NCI-H1417 treated with DMSO at 0.1 percent for 48 hours (cell line): Measurements from ENCODE around the gene GAL3ST2.
"Not testable (repeated sequence)": the region's sequence is repeated elsewhere in the genome, so short reads cannot be mapped to it uniquely, and the experiment has no call there.

Source experiments
- DNase-seq: peaks from one replicate; lab custom pipeline; 2025; lab: John Stamatoyannopoulos, UW

GAL3ST2 gene

DNA sequence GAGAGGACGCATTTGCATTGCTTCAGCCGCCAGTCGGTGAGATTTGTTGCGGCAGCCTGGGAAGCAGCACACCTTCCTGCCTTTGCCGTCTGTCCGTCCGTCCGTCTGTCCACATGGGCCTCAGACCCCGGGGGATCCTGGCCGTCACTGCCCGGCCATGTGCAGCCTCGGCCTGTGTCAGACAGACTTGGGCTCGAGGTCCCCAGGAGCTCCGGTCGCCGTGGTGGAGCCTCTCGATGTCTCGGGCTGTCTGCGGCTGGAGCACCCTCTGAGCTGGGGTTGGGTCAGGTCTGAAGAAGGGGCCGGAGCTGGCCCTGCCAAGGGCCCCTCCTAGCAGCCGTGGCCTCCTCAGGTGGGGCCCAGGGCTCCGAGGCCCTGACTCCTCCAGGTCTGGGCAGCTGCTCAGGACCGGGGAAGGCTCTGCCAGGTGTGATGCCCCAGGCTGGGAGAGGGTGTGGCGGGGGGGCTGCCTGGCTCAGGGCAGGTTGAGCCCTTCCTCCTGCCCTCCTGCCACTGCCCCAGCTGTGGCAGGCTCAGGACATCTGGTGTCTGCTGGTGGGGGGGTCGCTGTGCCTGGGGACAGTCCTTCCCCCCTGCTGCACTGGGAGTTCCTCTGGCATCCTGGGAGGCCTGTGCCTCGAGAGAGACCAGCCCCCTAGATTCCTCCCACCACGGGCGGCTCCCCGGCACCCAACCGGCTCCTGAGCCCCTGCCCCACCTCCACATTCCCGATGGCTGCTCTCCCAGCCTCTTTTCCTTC lies 44.2 kb downstream of the GAL3ST2 start:
- DNase-seq: no peak

- DNase-seq: no peak
Observed at GRCh38 chr2:241821460-241822263, 45.0 kb downstream of the GAL3ST2 start.

DNA sequence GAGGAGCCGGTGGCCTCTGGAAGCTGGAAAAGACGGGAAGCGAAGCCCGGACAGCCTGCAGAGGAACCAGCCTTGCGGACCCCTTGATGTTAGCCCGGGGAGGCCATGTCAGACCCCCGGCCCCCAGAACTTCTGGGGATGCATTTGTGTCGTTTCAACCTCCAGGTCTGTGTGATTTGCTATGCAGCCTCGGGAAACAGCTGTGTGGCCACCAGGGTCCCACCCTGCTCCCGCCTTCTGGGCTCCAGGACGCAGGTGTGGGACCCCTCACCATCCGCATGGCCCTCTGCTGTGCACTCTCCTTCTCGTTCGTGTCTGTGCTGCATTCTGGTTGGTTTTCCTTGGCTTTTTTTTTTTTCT lies 45.6 kb downstream of the GAL3ST2 start:
- DNase-seq: no peak

GRCh38 chr2:241823531-241824437 lies 47.2 kb downstream of the GAL3ST2 start:
- not testable (repeated sequence) for DNase-seq

DNA sequence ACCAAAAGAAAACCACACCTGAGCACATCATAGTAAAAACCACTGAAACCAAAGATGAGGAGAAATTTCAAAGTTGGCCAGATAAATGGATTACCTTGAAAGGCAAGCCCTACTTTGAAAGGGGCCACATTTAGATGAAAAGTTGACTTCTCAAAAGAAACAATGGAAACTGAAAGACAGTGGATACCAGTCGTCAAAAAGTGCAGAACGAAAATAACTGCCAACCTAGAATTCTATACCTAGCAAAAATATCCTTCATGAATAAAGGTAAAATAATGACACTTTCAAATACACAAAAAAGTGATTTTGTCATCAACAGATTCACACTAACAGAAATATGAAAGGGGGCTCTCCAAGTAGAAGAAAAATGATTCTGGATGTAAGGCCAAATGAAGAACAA lies 50.8 kb downstream of the GAL3ST2 start:
- DNase-seq: no peak

DNA sequence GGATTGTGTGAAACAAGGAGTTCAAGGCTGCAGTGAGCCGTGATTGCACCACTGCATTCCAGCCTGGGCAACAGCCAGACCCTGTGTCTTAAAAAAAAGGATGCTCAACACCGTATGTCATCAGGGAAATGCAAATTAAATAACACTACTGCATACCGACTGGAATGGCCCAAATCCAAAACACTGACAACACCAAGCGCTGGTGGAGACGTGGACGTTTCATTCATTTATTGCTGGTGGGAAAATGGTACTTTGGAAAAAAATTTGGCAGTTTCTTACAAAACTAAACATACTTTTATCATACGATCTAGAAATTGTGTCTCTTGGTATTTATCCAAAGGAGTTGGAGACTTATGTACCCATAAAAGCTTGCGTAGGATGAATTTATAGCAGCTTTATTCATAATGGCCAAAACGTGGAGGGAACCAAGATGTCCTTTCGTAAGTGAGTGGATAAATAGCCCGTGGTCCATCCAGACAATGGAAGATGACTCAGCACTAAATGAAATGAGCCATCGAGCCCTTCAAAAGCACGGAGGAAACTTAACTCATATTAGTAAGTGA lies 56.6 kb downstream of the GAL3ST2 start:
- DNase-seq: no peak

DNA sequence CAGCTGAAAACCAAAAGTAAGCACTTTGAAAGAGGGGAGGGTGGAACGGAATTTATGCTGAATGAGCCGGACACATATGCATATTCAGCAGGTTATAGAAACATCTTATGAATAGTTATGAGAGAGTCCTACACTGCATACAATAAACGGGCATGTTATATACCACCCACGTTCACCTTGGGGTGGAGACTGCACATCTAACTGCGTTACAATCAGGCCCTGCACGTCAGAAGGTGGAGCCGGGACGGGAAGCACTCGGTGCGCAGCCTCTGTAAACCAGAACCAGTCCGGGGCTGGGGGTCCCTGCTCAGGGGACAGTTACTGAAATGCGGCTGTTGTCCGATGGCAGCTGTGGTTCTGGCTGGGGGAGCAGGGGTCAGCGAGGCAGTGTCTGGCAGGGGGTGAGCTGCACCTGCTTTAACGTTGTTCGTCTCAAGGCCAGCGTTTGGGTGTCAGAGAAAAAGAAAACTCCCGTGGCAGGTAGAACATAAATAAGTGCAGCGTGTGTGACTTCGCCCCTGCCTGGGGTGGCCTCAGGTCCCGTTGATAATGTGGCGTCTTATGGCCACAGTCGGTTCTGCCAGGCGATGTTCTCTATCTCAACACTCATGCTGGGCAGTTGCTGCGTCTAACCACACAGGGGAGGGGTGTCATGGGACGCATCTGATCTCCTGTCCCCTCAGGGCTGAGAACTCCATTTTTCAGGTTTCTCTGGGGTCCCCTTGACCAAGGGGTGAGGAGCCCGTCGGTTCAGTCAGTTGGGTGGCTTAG lies 57.3 kb downstream of the GAL3ST2 start:
- not testable (repeated sequence) for DNase-seq

GRCh38 chr2:241834527-241835210 lies 58.0 kb downstream of the GAL3ST2 start:
- DNase-seq: no peak

DNA sequence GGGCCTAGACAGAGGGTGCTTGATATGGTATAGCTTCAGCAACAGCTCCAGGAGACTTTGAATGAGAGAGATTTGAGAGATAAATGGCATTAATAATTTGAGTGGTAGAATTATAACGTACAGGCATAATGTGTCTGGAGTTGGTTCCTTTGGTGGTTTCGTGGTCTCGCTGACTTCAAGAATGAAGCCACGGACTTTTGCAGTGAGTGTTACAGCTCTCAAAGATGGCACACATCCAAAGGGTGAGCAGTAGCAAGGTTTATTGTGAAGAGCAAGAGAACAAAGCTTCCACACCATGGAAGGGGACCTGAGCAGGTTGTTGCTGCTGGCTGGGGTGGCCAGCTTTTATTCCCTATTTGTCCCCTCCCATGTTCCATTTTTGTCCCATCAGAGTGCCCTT lies 59.0 kb downstream of the GAL3ST2 start:
- no peak for DNase-seq

GRCh38 chr2:241836292-241836691 lies 59.7 kb downstream of the GAL3ST2 start:
- DNase-seq: no peak

DNA sequence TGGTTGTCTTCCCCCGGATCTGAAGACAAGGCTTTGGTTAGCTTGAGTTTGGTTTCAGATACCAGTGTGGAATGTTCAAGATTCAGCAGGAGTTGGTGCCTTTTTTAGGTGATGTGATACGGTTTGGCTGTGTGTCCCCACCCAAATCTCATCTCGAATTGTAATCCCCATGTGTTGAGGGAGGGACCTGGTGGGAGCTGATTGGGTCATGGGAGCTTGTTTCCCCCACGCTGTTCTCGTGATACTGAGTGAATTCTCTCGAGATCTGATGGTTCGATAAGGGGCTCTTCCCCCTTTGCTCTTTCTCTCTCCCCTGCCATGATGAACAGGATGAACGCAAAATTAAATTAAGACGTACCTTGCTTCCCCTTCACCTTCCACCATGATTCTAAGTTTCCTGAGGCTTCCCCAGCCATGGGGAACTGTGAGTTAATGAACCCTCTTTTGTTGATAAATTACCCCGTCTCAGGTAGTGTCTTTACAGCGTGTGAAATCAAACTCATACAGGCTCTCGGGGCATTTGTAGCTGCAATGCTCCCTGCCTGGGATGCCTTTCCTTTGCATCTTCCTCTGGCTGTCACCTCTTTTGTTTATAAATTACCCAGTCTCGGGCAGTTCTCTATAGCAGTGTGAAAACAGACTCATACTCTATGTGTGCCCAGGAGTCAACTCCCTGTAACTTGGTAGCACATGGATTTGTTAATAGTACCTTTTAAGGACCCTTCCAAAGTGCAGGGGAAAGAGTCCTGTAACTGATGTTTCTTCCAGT lies 60.8 kb downstream of the GAL3ST2 start:
- no peak for DNase-seq

- DNase-seq: no peak
Observed at GRCh38 chr2:241841181-241842066, 64.8 kb downstream of the GAL3ST2 start.

GRCh38 chr2:241842067-241842415 lies 65.4 kb downstream of the GAL3ST2 start:
- DNase-seq: no peak

DNA sequence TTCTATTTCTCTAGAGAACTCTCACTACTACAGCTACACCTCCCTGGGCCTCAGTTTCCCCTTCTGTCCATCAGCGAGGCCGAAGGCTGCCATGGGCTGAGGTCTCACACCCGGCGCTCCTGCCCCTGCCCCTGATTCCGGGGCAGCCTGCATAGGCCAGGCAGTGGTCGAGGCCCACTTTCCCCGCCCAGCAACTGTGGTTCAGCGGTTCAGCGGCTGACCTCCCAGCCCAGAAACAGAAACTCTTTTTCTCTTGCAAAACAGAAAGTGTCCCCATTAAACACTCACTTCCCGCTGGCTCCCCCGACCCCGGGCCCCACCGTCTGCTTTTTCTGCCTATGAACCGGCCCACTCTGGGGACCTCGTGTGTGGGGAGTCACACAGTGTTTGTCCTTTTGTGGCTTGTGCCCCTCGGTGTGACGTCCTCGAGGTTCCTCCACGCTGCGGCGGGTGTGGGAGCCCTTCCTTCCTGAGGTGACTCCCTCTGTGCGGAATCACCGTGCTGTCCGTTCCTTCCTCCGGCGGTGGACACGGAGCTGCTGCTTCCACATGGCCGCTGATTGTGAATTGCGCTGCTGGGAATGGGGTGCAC lies 66.1 kb downstream of the GAL3ST2 start:
- DNase-seq: no peak

- no peak for DNase-seq
Observed at GRCh38 chr2:241843321-241844065, 66.9 kb downstream of the GAL3ST2 start.

DNA sequence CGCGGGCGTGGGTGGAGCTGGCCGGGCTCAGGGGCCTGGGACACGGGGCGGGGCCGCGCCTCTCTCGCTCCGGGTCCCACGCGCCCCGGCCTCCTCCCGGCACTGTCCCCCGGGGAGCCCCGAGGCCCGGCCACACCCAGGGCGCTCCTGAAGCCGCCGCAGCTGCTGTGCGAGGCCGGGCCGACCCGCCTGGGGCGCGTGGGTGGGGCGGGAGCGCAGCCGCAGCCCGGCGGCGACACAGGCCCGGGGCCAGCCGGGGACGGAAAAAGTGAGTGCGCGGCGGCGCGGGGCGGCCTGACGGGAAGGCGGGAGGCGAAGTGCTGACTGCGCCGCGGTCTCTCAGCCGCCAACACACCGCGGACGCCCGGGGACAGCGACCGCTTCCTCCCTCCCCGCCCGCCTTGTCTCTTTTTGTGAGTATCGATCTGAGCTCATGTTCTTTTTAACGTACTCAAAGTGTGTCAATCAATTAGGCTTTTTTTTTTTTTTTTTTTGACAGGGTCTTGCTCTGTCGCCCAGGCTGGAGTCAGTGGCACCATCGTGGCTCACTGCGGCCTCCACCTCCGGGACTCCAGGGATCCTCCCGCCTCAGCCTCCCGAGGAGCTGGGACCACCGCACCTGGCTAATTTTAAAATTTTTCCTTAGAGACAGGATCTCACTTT lies 67.6 kb downstream of the GAL3ST2 start:
- no peak for DNase-seq

DNA sequence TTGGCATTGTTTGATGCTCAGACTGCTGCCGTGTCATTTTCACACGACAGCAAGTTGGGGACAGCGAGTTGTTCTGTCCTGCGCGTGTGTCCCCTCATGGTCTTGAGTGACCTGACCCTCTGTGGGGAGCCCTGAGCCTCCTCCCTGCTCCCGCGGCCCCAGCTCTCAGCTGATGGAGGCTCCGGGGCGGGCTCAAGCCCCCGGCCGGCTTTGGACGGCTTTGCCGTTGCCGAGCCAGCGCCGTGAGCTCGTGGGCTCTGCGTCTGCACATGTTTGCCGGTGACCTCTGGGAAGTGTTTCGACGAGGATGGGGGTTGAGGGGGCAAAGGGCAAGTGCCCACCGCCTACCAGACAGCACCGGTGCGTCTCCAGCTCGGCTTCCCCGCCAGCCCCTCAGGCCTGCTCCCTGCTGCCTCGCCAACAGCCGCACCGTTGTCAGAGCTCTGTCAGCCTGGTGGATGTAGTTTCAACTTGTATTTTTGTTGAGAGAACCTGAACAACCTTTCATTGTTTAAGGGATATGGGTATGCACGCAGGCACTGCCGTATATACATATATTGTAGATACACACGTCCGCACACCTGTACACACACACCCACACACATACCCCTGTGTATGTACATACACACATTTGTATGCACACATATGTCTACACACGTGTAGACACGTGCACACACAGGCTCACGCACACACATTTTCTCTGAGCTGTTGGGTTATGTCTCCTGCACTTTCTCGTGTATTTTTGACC lies 68.4 kb downstream of the GAL3ST2 start:
- DNase-seq: no peak
